GM23248 (cell line): Measurements from ENCODE around the gene SLF2.

Experiments
- EZH2 ChIP-seq: fragments of 200-600 bp; sonication (generic); IDR thresholded peaks from 2 replicates; pipeline ENCODE4 v1.6.1; 2018; ENCODE audit warnings: antibody characterized with exemption, mild to moderate bottlenecking; ENCODE audit not compliant: insufficient read depth, poor library complexity, severe bottlenecking
- EZH2phosphoT487 ChIP-seq: fragments of 200-600 bp; sonication (generic); IDR thresholded peaks from 2 replicates; pipeline ENCODE4 v1.6.1; 2018; ENCODE audit warnings: antibody characterized with exemption, moderate library complexity, mild to moderate bottlenecking, low read depth; ENCODE audit not compliant: insufficient read depth

GRCh38 chr10:100998183-100998990 lies 85.6 kb downstream of the SLF2 start:
- no peak for TF ChIP-seq EZH2phosphoT487
- TF ChIP-seq EZH2, result no peak
